HepG2 (cell line): Measurements from ENCODE around the gene NAT10. TPM values are rescaled to one million over a fixed set of nuclear protein-coding genes. Genes with fewer than 3 reads are reported as not detected.

Source experiments
- ATAC-seq: fragments of 200-7000 bp; cut with Tn5 transposase; 3 replicates; pipeline ENCODE4 v1.9.1; 2020; ENCODE audit warnings: mild to moderate bottlenecking, moderate library complexity
- BruUV-seq: library from RNA; stranded (reverse); fragments of 400-500 nt; replicated peaks from 2 replicates; lab custom pipeline; 2021; lab: Mats Ljungman, UMichigan
- CTCF ChIA-PET: fragments of 300-600 bp; formaldehyde crosslinking; extraction: SDS; loops from one replicate; lab custom pipeline; 2021; ENCODE audit warnings: low total read pairs, inconsistent platforms, low intra/inter-chr PET ratio; lab: Yijun Ruan, JAX
- POLR2A ChIA-PET: fragments of 350-600 bp; sonication (Branson Sonifier 250); formaldehyde crosslinking; loops from one replicate; lab custom pipeline; 2020; ENCODE audit warnings: antibody characterized with exemption, inconsistent platforms; lab: Yijun Ruan, JAX
- DNase-seq: peaks from one replicate; pipeline ENCODE4 v3.0.0-alpha.2; 2015; ENCODE audit warnings: low spot score
- FAIRE-seq: peaks from 3 replicates; lab custom pipeline; 2011; peaks lifted over from hg19 to GRCh38; lab: Jason Lieb, UNC
- H2AFZ ChIP-seq: one replicate; pipeline ENCODE4 v1.6.1; 2011; ENCODE audit warnings: low read length, inconsistent platforms
- H3K27ac ChIP-seq: fragments of 300-600 bp; 3 replicates; pipeline ENCODE4 v1.8.0; 2011; ENCODE audit warnings: mixed run types, mild to moderate bottlenecking, mixed read lengths, low read length, inconsistent platforms; ENCODE audit not compliant: insufficient read depth; ENCODE audit errors: extremely low read length
- H3K27me3 ChIP-seq, 2 experiments: fragments of 200-600 bp in 1 of 2; 2 replicates in 1 of 2; 3 replicates in 1 of 2; pipeline versions ENCODE4 v1.6.0 to v1.8.0; 2011; ENCODE audit warnings: low read length in 2 of 2, mild to moderate bottlenecking in 2 of 2, moderate library complexity in 2 of 2, inconsistent platforms in 1 of 2; ENCODE audit not compliant: insufficient read depth in 2 of 2, control insufficient read depth in 1 of 2
- H3K36me3 ChIP-seq, 2 experiments: fragments of 200-600 bp in 1 of 2; replicated peaks in 1 of 2; 2 replicates in 1 of 2; 3 replicates in 1 of 2; pipeline versions ENCODE4 v1.5.1 to v1.8.0; 2011; ENCODE audit warnings: low read length in 2 of 2, inconsistent platforms in 1 of 2; ENCODE audit not compliant: insufficient read depth in 2 of 2, control insufficient read depth in 1 of 2
- H3K4me1 ChIP-seq: 2 replicates; pipeline ENCODE4 v1.5.1; 2012; ENCODE audit warnings: low read length, inconsistent platforms; ENCODE audit not compliant: insufficient read depth
- H3K4me2 ChIP-seq: 2 replicates; pipeline ENCODE4 v1.6.0; 2011; ENCODE audit warnings: low read depth, low read length, inconsistent platforms
- H3K4me3 ChIP-seq, 3 experiments: fragments of 200-600 bp in 1 of 3; sonication (generic), shearing (Covaris generic) in 1 of 3; replicated peaks in 1 of 3; 2 replicates each; pipeline ENCODE4 v1.5.1; 2011 to 2016; ENCODE audit warnings: low read length in 3 of 3, inconsistent platforms in 2 of 3, low read depth in 2 of 3, mild to moderate bottlenecking in 2 of 3, control low read depth in 1 of 3, mixed read lengths in 1 of 3; ENCODE audit not compliant: insufficient read depth in 1 of 3
- H3K79me2 ChIP-seq: one replicate; pipeline ENCODE4 v1.6.1; 2011; ENCODE audit warnings: low read length, inconsistent platforms; ENCODE audit not compliant: insufficient read depth
- H3K9ac ChIP-seq: 2 replicates; pipeline ENCODE4 v1.6.0; 2011; ENCODE audit warnings: mild to moderate bottlenecking, low read depth, low read length, inconsistent platforms; ENCODE audit not compliant: insufficient read depth
- H3K9me3 ChIP-seq: 2 replicates; pipeline ENCODE4 v1.5.1; 2012; ENCODE audit warnings: mild to moderate bottlenecking, low read length
- H4K20me1 ChIP-seq: 2 replicates; pipeline ENCODE4 v1.6.0; 2011; ENCODE audit warnings: inconsistent platforms, mild to moderate bottlenecking, low read length, moderate library complexity; ENCODE audit not compliant: insufficient read depth
- FOXJ3 ChIP-seq: sonication (generic); formaldehyde crosslinking; IDR thresholded peaks from 2 replicates; pipeline ENCODE4 v1.4.0; 2020; ENCODE audit warnings: missing genetic modification reagents, mild to moderate bottlenecking, borderline replicate concordance
- MTA3 ChIP-seq: sonication (generic); formaldehyde crosslinking; IDR thresholded peaks from 2 replicates; pipeline ENCODE4 v1.4.0; 2020; ENCODE audit warnings: missing genetic modification reagents
- RBM22 ChIP-seq: fragments of 200-400 bp; formaldehyde crosslinking; optimal IDR thresholded peaks from 2 replicates; pipeline ENCODE3; 2017; ENCODE audit warnings: mild to moderate bottlenecking, low read length, moderate library complexity
- ZNF383 ChIP-seq: sonication (generic); formaldehyde crosslinking; IDR thresholded peaks from 2 replicates; pipeline ENCODE4 v1.4.0; 2020; ENCODE audit warnings: missing genetic modification reagents, mild to moderate bottlenecking, borderline replicate concordance
- ZNF44 ChIP-seq: sonication (generic); formaldehyde crosslinking; IDR thresholded peaks from 2 replicates; pipeline ENCODE4 v1.5.1; 2020; ENCODE audit warnings: mild to moderate bottlenecking, missing genetic modification reagents
- ZNF597 ChIP-seq: sonication (generic); formaldehyde crosslinking; IDR thresholded peaks from 2 replicates; pipeline ENCODE4 v1.5.0; 2020; ENCODE audit warnings: missing genetic modification reagents
- WGBS: methylation state at CpG from one replicate; pipeline ENCODE4 v1.1.6; 2017; ENCODE audit warnings: low lambda C conversion rate; 5-methylcytosine and 5-hydroxymethylcytosine counted together
- in situ Hi-C: cut with HindIII; loops from 2 replicates; pipeline ENCODE4 v1.10.0; 2017; ENCODE audit warnings: low pct_unique_long_range_greater_than_20kb; ENCODE audit not compliant: extremely low pct_ligation_motif_present
- intact Hi-C: fragments of 100-400 bp; cut with micrococcal nuclease; formaldehyde crosslinking; loops from one replicate; pipeline ENCODE4 v1.10.0; 2022; ENCODE audit not compliant: unreplicated experiment
- polyA plus RNA-seq, 8 experiments: library from polyadenylated mRNA; depleted of rRNA in 3 of 8; stranded (reverse) in 7 of 8; unstranded in 1 of 8; fragments of >200 nt; fragmentation: Illumina TruSeq in 4 of 8; extraction: Trizol in 4 of 8; gene quantifications; 2 replicates each; pipeline versions ENCODE4 v1.2.1 to v1.2.3, GENCODE V29; 2011 to 2016; ENCODE audit warnings: low read depth in 4 of 8, missing spikeins in 1 of 8, mixed read lengths in 1 of 8; ENCODE audit not compliant: insufficient read depth in 1 of 8
- total RNA-seq, 5 experiments: library from RNA; depleted of rRNA; stranded (reverse); fragments of >200 nt; fragmentation: Illumina TruSeq; extraction: Trizol; gene quantifications; 2 replicates each; pipeline ENCODE4 v1.2.3, GENCODE V29; 2016; ENCODE audit warnings: low read depth in 1 of 5

The NAT10 gene
- total and polyA plus RNA-seq, 2 of the 13 experiments (the other 11 are each of a cell fraction or from before 2014, with no cell fraction given): 33.9 to 51.9 TPM

- no TSS peak for BruUV-seq
- no peak for ATAC-seq
- intact Hi-C loops (no loop called here), in situ Hi-C loops (loop anchor here (25.0 kb wide), 1 partner anchor 762 kb away; the partner anchor contains the start of genes APIP and PDHX)
- no peak for FAIRE-seq
- H3K27ac ChIP-seq: no peak overlapping the region
- H3K9ac ChIP-seq: no peak overlapping the region
- H4K20me1 ChIP-seq: no peaks in the 10 kb centered on the region
- no peaks in the 10 kb centered on the region for H3K4me1 ChIP-seq
- peaks cover 32 to 64% of the 10 kb centered on the region in 2 experiments for H3K36me3 ChIP-seq
- WGBS: 94% methylated on average over 6 of the region's 6 CpGs
- TF ChIP-seq FOXJ3: no peak
- no peak for TF ChIP-seq ZNF383 (CRISPR knock-in tag)
- TF ChIP-seq RBM22: peak; percentile 38
- ChIA-PET POLR2A (interaction anchor here (1.0 kb wide), 1 partner anchor 208 kb away, joined by 4 read pairs; the partner anchor contains the start of gene ABTB2), CTCF (interaction anchor here (3.3 kb wide), 1 partner anchor 209 kb away, joined by 21 read pairs; no protein-coding TSS in a partner anchor)
- no peaks in the 10 kb centered on the region for H3K27me3 ChIP-seq
- DNase-seq: no peak
- no peaks in the 10 kb centered on the region for H3K9me3 ChIP-seq
- H2AFZ ChIP-seq: no peak overlapping the region
- H3K4me3 ChIP-seq: no peak overlapping the region
- no peak overlapping the region for H3K4me2 ChIP-seq
- H3K79me2 ChIP-seq: no peaks in the 10 kb centered on the region
Observed at GRCh38 chr11:34150494-34151151, 45.2 kb downstream of the NAT10 start.

- TF ChIP-seq MTA3 (CRISPR knock-in tag) (no peak), ZNF597 (CRISPR knock-in tag) (no peak), ZNF44 (no peak)
- POLR2A ChIA-PET: no interaction called here
- H3K79me2 ChIP-seq: no peaks in the 10 kb centered on the region
- FAIRE-seq (no peak), DNase-seq (no peak), ATAC-seq (no peak)
- in situ Hi-C loops: loop anchor here (25.0 kb wide), 1 partner anchor 761 kb away; the partner anchor contains the start of genes APIP and PDHX
- H2AFZ ChIP-seq: no peak overlapping the region
- no peaks in the 10 kb centered on the region for H3K4me1 ChIP-seq
- H3K4me3 ChIP-seq: no peak overlapping the region
- no peak overlapping the region for H3K27ac ChIP-seq
- H3K27me3 ChIP-seq: no peaks in the 10 kb centered on the region
- no peak overlapping the region for H3K4me2 ChIP-seq
- BruUV-seq: TSS peak; percentile 48
- peaks cover 32 to 58% of the 10 kb centered on the region in 2 experiments for H3K36me3 ChIP-seq
- CTCF ChIA-PET: interaction anchor here (3.3 kb wide), 1 partner anchor 208 kb away, joined by 21 read pairs; no protein-coding TSS in a partner anchor
- 98% methylated on average over 5 of the region's 5 CpGs for WGBS
- intact Hi-C loops: no loop called here
- H3K9me3 ChIP-seq: no peaks in the 10 kb centered on the region
- H3K9ac ChIP-seq: no peak overlapping the region
- no peaks in the 10 kb centered on the region for H4K20me1 ChIP-seq
Observed at GRCh38 chr11:34151166-34151565, 45.7 kb downstream of the NAT10 start.
